ENCODE measurements around the gene TNNI3. TPM values are rescaled to one million over a fixed set of nuclear protein-coding genes. Genes with fewer than 3 reads are reported as not detected.

Gene TNNI3
- total and polyA plus RNA-seq, 2 of the 4 experiments (the other 2 are of a cell fraction), result not detected

- peaks cover 29% of the 10 kb centered on the region for H3K27me3 ChIP-seq (ENCODE audit: control insufficient read depth, insufficient read depth, low read length)
- no peak overlapping the region for H2BK5ac ChIP-seq (ENCODE audit: low read depth, low read length, poor library complexity, severe bottlenecking)
- dilution Hi-C loops (cut with HindIII; ENCODE audit: low sequenced_read_pairs, unreplicated experiment) (no loop called here), intact Hi-C loops (cut with micrococcal nuclease) (no loop called here), in situ Hi-C loops (cut with MboI; ENCODE audit: low sequenced_read_pairs) (loop anchor here (5.0 kb wide), 1 partner anchor 283 kb away; no protein-coding TSS in a partner anchor)
- no peaks in the 10 kb centered on the region for H3K9me3 ChIP-seq (ENCODE audit: control insufficient read depth, insufficient read depth, low read length)
- no peak overlapping the region for H3K4me3 ChIP-seq (ENCODE audit: insufficient read depth, low read depth, low read length)
- no CpG with 5 or more reads among the region's 3 CpGs for WGBS, 2 experiments (ENCODE audit: extremely low coverage in 2 of 2, insufficient read length in 1 of 2)
- no peak overlapping the region for H2BK120ac ChIP-seq (ENCODE audit: low read depth, low read length)
- no peak overlapping the region for H2AK9ac ChIP-seq (replicated peaks; ENCODE audit: low read depth, low read length, poor library complexity)
- H3K56ac ChIP-seq (ENCODE audit: extremely low read depth, insufficient read depth, low read length), result no peak overlapping the region
- no peak overlapping the region for H3K4ac ChIP-seq (ENCODE audit: low read depth, low read length)
- H3K9me1 ChIP-seq (ENCODE audit: insufficient read depth, low read length), result no peaks in the 10 kb centered on the region
- H3K79me1 ChIP-seq (ENCODE audit: low read depth in 1 of 2, low read length in 2 of 2), result no peaks in the 10 kb centered on the region
- no TSS peak for BruUV-seq (replicated peaks)
- DNase-seq (no peak), ATAC-seq (ENCODE audit: low read depth) (no peak)
- no peak overlapping the region for H4K91ac ChIP-seq (ENCODE audit: insufficient read depth, low read depth, low read length)
- no peak overlapping the region for H3K23ac ChIP-seq (ENCODE audit: low read depth, low read length)
- H4K8ac ChIP-seq (ENCODE audit: low read depth in 2 of 2, low read length in 2 of 2), result no peak overlapping the region
- H3K14ac ChIP-seq (replicated peaks; ENCODE audit: low read depth, low read length), result no peak overlapping the region
- no peak overlapping the region for H2AFZ ChIP-seq (replicated peaks; ENCODE audit: low read length, poor library complexity)
- H3K27ac ChIP-seq (ENCODE audit: insufficient read depth, low read length), result no peak overlapping the region
- ChIA-PET CTCF (interaction anchor here (0.6 kb wide), 1 partner anchor 19 kb away, joined by 5 read pairs; no protein-coding TSS in a partner anchor), POLR2A (ENCODE audit: unreplicated experiment) (no interaction called here)
- H2AK5ac ChIP-seq (ENCODE audit: low read depth, low read length), result no peak overlapping the region
- H4K20me1 ChIP-seq (ENCODE audit: insufficient read depth, low read length), result no peaks in the 10 kb centered on the region
- H3K18ac ChIP-seq (ENCODE audit: low read depth, low read length), result no peak overlapping the region
- H4K5ac ChIP-seq (ENCODE audit: low read depth, low read length), result no peak overlapping the region
- H2BK20ac ChIP-seq (ENCODE audit: low read depth, low read length), result no peak overlapping the region
- no peak overlapping the region for H3K9ac ChIP-seq (ENCODE audit: low read depth, low read length)
- TF ChIP-seq POLR2A (IDR thresholded peaks at IDR 0.05; ENCODE audit: low read depth, low read length) (no peak), CTCF (conservative IDR thresholded peaks at IDR 0.05; ENCODE audit: low read depth, low read length) (no peak), MAZ (IDR thresholded peaks at IDR 0.05; ENCODE audit: borderline replicate concordance, low read depth, low read length) (no peak), MAFK (IDR thresholded peaks at IDR 0.05; ENCODE audit: low read depth, low read length) (no peak)
- H3K4me1 ChIP-seq (ENCODE audit: control insufficient read depth, insufficient read depth, low read length), result no peaks in the 10 kb centered on the region
- H3K36me3 ChIP-seq (ENCODE audit: control insufficient read depth, insufficient read depth, low read length), result no peaks in the 10 kb centered on the region
- H3K4me2 ChIP-seq (ENCODE audit: low read depth, low read length), result no peak overlapping the region
- H2BK15ac ChIP-seq (ENCODE audit: low read depth, low read length), result no peak overlapping the region
Observed at GRCh38 chr19:55134736-55135135, 22.8 kb downstream of the TNNI3 start.
